Kidney (tissue), 14 donors: Measurements from ENCODE around the gene DEPP1. TPM values are rescaled to one million over a fixed set of nuclear protein-coding genes. Genes with fewer than 3 reads are reported as not detected.

ENCODE experiments used
- DNase-seq, 5 donors: peaks; one replicate each; pipeline ENCODE4 v3.0.0-alpha.2; 2013 to 2020
- FAIRE-seq: peaks from 2 replicates; lab custom pipeline; 2012; peaks lifted over from hg19 to GRCh38; lab: Jason Lieb, UNC
- H3K27ac ChIP-seq, 2 donors: one replicate each; pipeline ENCODE4 v1.7.0; 2013; ENCODE audit warnings: low read depth in 2 of 2, low read length in 2 of 2, inconsistent platforms in 1 of 2
- H3K27me3 ChIP-seq: one replicate; pipeline ENCODE4 v1.7.1; 2013; ENCODE audit warnings: low read length, inconsistent platforms; ENCODE audit not compliant: control insufficient read depth, insufficient read depth
- H3K36me3 ChIP-seq, 3 donors: one replicate each; pipeline versions ENCODE4 v1.7.0 to v1.7.1; 2013; ENCODE audit warnings: low read length in 3 of 3, control low read depth in 1 of 3, inconsistent platforms in 1 of 3; ENCODE audit not compliant: insufficient read depth in 3 of 3, control insufficient read depth in 2 of 3
- H3K4me1 ChIP-seq, 3 donors: one replicate each; pipeline versions ENCODE4 v1.7.0 to v1.7.1; 2013; ENCODE audit warnings: low read length in 3 of 3, inconsistent platforms in 1 of 3, low read depth in 1 of 3; ENCODE audit not compliant: control insufficient read depth in 2 of 3, insufficient read depth in 2 of 3
- H3K4me3 ChIP-seq, 3 donors: one replicate each; pipeline versions ENCODE4 v1.7.0 to v1.8.1; 2013; ENCODE audit warnings: low read length in 3 of 3, control low read depth in 1 of 3, inconsistent platforms in 1 of 3
- H3K9ac ChIP-seq, 3 donors: one replicate each; pipeline versions ENCODE4 v1.7.0 to v1.7.1; 2013; ENCODE audit warnings: low read length in 3 of 3, control low read depth in 1 of 3, inconsistent platforms in 1 of 3
- H3K9me3 ChIP-seq, 3 donors: one replicate each; pipeline versions ENCODE4 v1.7.0 to v1.7.1; 2013; ENCODE audit warnings: low read length in 3 of 3, control low read depth in 1 of 3, inconsistent platforms in 1 of 3; ENCODE audit not compliant: control insufficient read depth in 2 of 3, insufficient read depth in 1 of 3
- CTCF ChIP-seq: IDR thresholded peaks from 3 replicates; pipeline ENCODE4 v1.5.1; 2012; ENCODE audit warnings: mild to moderate bottlenecking, moderate library complexity, borderline replicate concordance; ENCODE audit not compliant: insufficient read depth; ENCODE audit errors: extremely low read depth
- intact Hi-C: fragments of 100-400 bp; cut with DNase I; formaldehyde crosslinking; loops from one replicate; pipeline ENCODE4 v1.11.1; 2022
- polyA plus RNA-seq: library from polyadenylated mRNA; stranded (reverse); fragments of 350-450 nt; fragmentation: Illumina TruSeq; extraction: RNeasy Lipid Tissue Mini Kit (QIAGEN cat#74804); gene quantifications from one replicate; pipeline ENCODE4 v1.2.3, GENCODE V29; 2014; ENCODE audit warnings: low read depth, low replicate concordance; ENCODE audit not compliant: insufficient read depth
- total RNA-seq: library from RNA; stranded (reverse); fragmentation: NEBNext Ultra II Directional; extraction: Animal tissue kit (Norgen Biotek cat#: 25700); gene quantifications from one replicate; pipeline ENCODE4 v1.2.1, GENCODE V29; 2021
- donor health status: control.
- donor health status: control.
- donor health status: control.
- donor health status: control.
- donor health status: control.
- donor health status: DM: yes; HTN: yes; CAD: no.
- donor health status: Normal renal cell carcinoma (clear cell type).

DEPP1 gene
- total and polyA plus RNA-seq, 2 donors from 2014 or later: 44.4 to 146 TPM

GRCh38 chr10:44961931-44962750 lies 16.5 kb downstream of the DEPP1 start:
- H3K27ac ChIP-seq: peak overlapping the region; percentile 66 to 74
- DNase-seq: peak in 1 of 5 donors; percentile 37
- H3K4me1 ChIP-seq: peaks cover 8 to 64% (median 43%) of the 10 kb centered on the region in 3 donors
- H3K4me3 ChIP-seq: peak overlapping the region in 2 of 3 donors; percentile 4 to 88
- intact Hi-C loops: no loop called here
- no peak for TF ChIP-seq CTCF
- no peaks in the 10 kb centered on the region for H3K9me3 ChIP-seq
- FAIRE-seq: no peak
- H3K9ac ChIP-seq: peak overlapping the region in 1 of 3 donors; percentile 90
- no peaks in the 10 kb centered on the region for H3K36me3 ChIP-seq
- no peaks in the 10 kb centered on the region for H3K27me3 ChIP-seq

- DNase-seq: peak in 1 of 5 donors; percentile 61
- no peak for FAIRE-seq
- TF ChIP-seq CTCF: no peak
- peak overlapping the region; percentile 79 to 82 for H3K27ac ChIP-seq
- no peaks in the 10 kb centered on the region for H3K36me3 ChIP-seq
- intact Hi-C loops: no loop called here
- no peaks in the 10 kb centered on the region for H3K27me3 ChIP-seq
- H3K4me1 ChIP-seq: peaks cover 7 to 57% (median 36%) of the 10 kb centered on the region in 3 donors
- no peaks in the 10 kb centered on the region for H3K9me3 ChIP-seq
- peak overlapping the region in 1 of 3 donors; percentile 90 for H3K9ac ChIP-seq
- H3K4me3 ChIP-seq: peak overlapping the region in 2 of 3 donors; percentile 56 to 88
Measured at GRCh38 chr10:44961230-44961571, 17.4 kb downstream of the DEPP1 start.

- no peak for TF ChIP-seq CTCF
- peaks cover 2 to 52% (median 30%) of the 10 kb centered on the region in 3 donors for H3K4me1 ChIP-seq
- H3K27ac ChIP-seq: peak overlapping the region; percentile 79 to 82
- H3K36me3 ChIP-seq: no peaks in the 10 kb centered on the region
- no peak for FAIRE-seq
- no peaks in the 10 kb centered on the region for H3K9me3 ChIP-seq
- H3K4me3 ChIP-seq: peak overlapping the region in 2 of 3 donors; percentile 88
- no peaks in the 10 kb centered on the region for H3K27me3 ChIP-seq
- DNase-seq: peak in 3 of 5 donors; percentile 52 to 67 (median 65)
- peak overlapping the region in 2 of 3 donors; percentile 74 to 90 for H3K9ac ChIP-seq
- intact Hi-C loops: no loop called here
Measured at GRCh38 chr10:44960482-44961229, 18.0 kb downstream of the DEPP1 start.
